ENCODE results near the gene CCDC88C. TPM values are rescaled to one million over a fixed set of nuclear protein-coding genes. Genes with fewer than 3 reads are reported as not detected.

The CCDC88C gene
- total and polyA plus RNA-seq, 4 donors: 16.5 to 66.0 (median 32.1) TPM

DNA sequence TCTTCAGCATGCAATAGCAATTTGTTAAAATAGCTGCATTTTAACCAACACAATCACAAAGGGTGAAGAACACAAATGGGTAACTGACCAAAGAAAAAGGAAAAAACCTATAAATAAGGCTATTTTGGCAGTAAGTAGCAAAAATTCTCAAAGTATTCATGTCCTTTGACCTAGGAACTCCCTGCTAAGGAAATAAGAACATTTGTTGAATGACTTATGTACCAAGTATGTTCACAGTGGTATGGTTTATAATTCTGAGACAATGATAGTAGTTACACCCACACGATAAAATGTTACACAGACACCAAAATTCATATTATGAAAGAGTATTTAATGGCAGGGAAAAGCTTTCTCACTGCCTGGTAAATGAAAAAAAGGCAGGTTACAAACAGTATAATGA, 16.9 kb downstream of the CCDC88C start:
- Histone ChIP-seq H3K4me1 (ENCODE audit: control insufficient read depth in 5 of 5, insufficient read depth in 5 of 5, low read length in 5 of 5) (peaks cover 0 to 49% (median 29%) of the 10 kb centered on the region in 5 donors), H3K27me3 (ENCODE audit: control insufficient read depth in 3 of 3, insufficient read depth in 3 of 3, low read length in 2 of 3) (no peaks in the 10 kb centered on the region), H3K4me3 (no peak overlapping the region), H3K9ac (ENCODE audit: insufficient read depth in 1 of 2, low read length in 2 of 2) (peak overlapping the region; percentile 25 to 29), H3K27ac (ENCODE audit: low read depth in 1 of 2, low read length in 1 of 2) (no peak overlapping the region), H3K9me3 (ENCODE audit: control insufficient read depth in 4 of 4, insufficient read depth in 3 of 4, low read length in 3 of 4) (no peaks in the 10 kb centered on the region), H3K36me3 (ENCODE audit: control insufficient read depth in 4 of 4, insufficient read depth in 4 of 4, low read length in 4 of 4) (no peaks in the 10 kb centered on the region)
- no peak for ATAC-seq (ENCODE audit: insufficient read depth, low FRiP score)
- TF ChIP-seq, protein P1, sequence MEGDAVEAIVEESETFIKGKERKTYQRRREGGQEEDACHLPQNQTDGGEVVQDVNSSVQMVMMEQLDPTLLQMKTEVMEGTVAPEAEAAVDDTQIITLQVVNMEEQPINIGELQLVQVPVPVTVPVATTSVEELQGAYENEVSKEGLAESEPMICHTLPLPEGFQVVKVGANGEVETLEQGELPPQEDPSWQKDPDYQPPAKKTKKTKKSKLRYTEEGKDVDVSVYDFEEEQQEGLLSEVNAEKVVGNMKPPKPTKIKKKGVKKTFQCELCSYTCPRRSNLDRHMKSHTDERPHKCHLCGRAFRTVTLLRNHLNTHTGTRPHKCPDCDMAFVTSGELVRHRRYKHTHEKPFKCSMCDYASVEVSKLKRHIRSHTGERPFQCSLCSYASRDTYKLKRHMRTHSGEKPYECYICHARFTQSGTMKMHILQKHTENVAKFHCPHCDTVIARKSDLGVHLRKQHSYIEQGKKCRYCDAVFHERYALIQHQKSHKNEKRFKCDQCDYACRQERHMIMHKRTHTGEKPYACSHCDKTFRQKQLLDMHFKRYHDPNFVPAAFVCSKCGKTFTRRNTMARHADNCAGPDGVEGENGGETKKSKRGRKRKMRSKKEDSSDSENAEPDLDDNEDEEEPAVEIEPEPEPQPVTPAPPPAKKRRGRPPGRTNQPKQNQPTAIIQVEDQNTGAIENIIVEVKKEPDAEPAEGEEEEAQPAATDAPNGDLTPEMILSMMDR (IDR thresholded peaks at IDR 0.05; ENCODE audit: control extremely low read depth, extremely low read depth): no peak
- WGBS, 2 donors: 72 to 76% methylated on average over 1 of the region's 1 CpG
- DNase-seq: no peak

DNA sequence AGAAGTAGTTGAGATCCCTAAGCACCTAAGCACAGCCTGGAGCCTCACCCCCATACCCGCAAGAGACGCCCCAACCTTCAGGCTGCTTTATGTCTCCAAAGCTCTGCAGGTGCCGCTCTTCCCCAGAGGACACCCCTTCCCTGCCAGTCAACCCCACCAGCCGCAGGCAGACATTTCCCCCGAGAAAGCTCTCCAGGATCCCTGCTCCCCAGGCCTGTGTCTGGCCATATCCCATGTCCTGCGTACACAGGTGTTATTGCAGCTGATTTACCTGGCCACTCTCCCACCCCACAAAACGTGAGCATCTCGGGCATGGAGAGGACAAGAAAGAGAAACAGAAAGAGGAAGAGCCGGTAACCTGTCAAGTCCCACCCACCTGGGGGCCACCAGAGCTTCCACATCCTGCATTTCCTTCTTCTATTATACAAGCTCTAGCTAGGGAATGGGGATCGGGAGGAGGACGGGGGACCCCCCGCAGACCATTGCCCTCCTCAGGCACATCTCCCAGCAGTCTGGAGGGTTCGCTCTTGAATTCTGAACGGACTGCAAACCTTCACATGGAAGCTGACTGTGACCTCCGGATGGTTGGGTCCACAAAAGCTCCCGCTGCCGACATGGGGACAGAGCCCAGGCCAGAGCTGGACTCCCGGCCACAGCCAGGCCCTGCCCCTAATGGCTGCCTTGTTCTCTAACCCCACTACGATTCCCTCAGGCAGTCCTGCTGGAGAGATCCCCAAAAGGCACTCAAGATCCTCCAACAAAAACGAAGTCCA, 17.6 kb downstream of the CCDC88C start:
- H3K4me1 ChIP-seq (ENCODE audit: control insufficient read depth in 5 of 5, insufficient read depth in 5 of 5, low read length in 5 of 5): peaks cover 0 to 52% (median 26%) of the 10 kb centered on the region in 5 donors
- H3K27ac ChIP-seq (ENCODE audit: low read depth in 1 of 2, low read length in 1 of 2): peak overlapping the region in 1 of 2 donors; percentile 43
- TF ChIP-seq, protein P1 (IDR thresholded peaks at IDR 0.05; ENCODE audit: control extremely low read depth, extremely low read depth): no peak
- H3K9me3 ChIP-seq (ENCODE audit: control insufficient read depth in 4 of 4, insufficient read depth in 3 of 4, low read length in 3 of 4): no peaks in the 10 kb centered on the region
- H3K4me3 ChIP-seq: no peak overlapping the region
- DNase-seq: no peak
- H3K27me3 ChIP-seq (ENCODE audit: control insufficient read depth in 3 of 3, insufficient read depth in 3 of 3, low read length in 2 of 3): no peaks in the 10 kb centered on the region
- H3K9ac ChIP-seq (ENCODE audit: insufficient read depth in 1 of 2, low read length in 2 of 2): peak overlapping the region; percentile 25 to 29
- H3K36me3 ChIP-seq (ENCODE audit: control insufficient read depth in 4 of 4, insufficient read depth in 4 of 4, low read length in 4 of 4): no peaks in the 10 kb centered on the region
- 35 to 53% methylated on average over 20 of the region's 20 CpGs for WGBS, 2 donors
- no peak for ATAC-seq (ENCODE audit: insufficient read depth, low FRiP score)

DNA sequence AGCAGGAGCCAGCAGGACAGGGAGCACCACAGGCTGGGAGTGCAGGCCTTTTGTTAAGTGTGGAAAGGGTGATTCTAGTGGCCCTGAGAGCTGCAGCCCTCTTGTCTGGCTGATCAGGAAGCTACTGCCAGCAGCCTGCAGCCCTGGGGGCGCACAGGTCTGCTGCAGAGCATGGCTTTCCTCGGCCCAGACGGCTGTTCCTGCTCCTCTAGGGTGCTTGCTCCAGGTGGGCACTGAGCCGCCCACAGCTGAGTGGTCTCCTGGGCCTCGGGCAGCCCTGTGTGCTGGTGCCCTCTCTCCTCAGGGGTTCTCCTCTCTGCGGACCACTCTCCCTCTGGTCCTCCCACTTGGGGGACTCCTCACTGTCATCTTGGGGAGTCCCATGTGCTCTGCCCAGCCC, 18.9 kb downstream of the CCDC88C start:
- Histone ChIP-seq H3K4me1 (ENCODE audit: control insufficient read depth in 5 of 5, insufficient read depth in 5 of 5, low read length in 5 of 5) (peaks cover 0 to 44% (median 24%) of the 10 kb centered on the region in 5 donors), H3K27me3 (ENCODE audit: control insufficient read depth in 3 of 3, insufficient read depth in 3 of 3, low read length in 2 of 3) (no peaks in the 10 kb centered on the region), H3K9me3 (ENCODE audit: control insufficient read depth in 4 of 4, insufficient read depth in 3 of 4, low read length in 3 of 4) (no peaks in the 10 kb centered on the region), H3K9ac (ENCODE audit: insufficient read depth in 1 of 2, low read length in 2 of 2) (no peak overlapping the region), H3K4me3 (no peak overlapping the region), H3K27ac (ENCODE audit: low read depth in 1 of 2, low read length in 1 of 2) (peak overlapping the region in 1 of 2 donors; percentile 7), H3K36me3 (ENCODE audit: control insufficient read depth in 4 of 4, insufficient read depth in 4 of 4, low read length in 4 of 4) (no peaks in the 10 kb centered on the region)
- TF ChIP-seq, protein P1 (IDR thresholded peaks at IDR 0.05; ENCODE audit: control extremely low read depth, extremely low read depth): no peak
- no peak for ATAC-seq (ENCODE audit: insufficient read depth, low FRiP score)
- 51 to 63% methylated on average over 6 of the region's 6 CpGs for WGBS, 2 donors
- DNase-seq: no peak

All from lung (tissue), 12 donors.